HUES48 (cell line): Measurements from ENCODE around the gene ATF6.

Source experiments
- H3K27ac ChIP-seq: one replicate; pipeline ENCODE4 v1.7.0; 2013; ENCODE audit warnings: low read depth, low read length, inconsistent platforms
- H3K27me3 ChIP-seq: 2 replicates; pipeline ENCODE4 v1.6.1; 2013; ENCODE audit warnings: mild to moderate bottlenecking, low read length; ENCODE audit not compliant: control insufficient read depth, insufficient read depth
- H3K36me3 ChIP-seq: 2 replicates; pipeline ENCODE4 v1.6.1; 2013; ENCODE audit warnings: low read length; ENCODE audit not compliant: control insufficient read depth, insufficient read depth
- H3K4me1 ChIP-seq: 2 replicates; pipeline ENCODE4 v1.6.1; 2013; ENCODE audit warnings: mild to moderate bottlenecking, low read length; ENCODE audit not compliant: control insufficient read depth, insufficient read depth
- H3K4me3 ChIP-seq: 2 replicates; pipeline ENCODE4 v1.5.1; 2013; ENCODE audit warnings: mild to moderate bottlenecking, low read depth, low read length
- H3K9ac ChIP-seq: 2 replicates; pipeline ENCODE4 v1.6.1; 2013; ENCODE audit warnings: mild to moderate bottlenecking, low read depth, low read length, moderate library complexity
- H3K9me3 ChIP-seq: 2 replicates; pipeline ENCODE4 v1.6.1; 2013; ENCODE audit warnings: low read length; ENCODE audit not compliant: control insufficient read depth, insufficient read depth

The ATF6 gene

DNA sequence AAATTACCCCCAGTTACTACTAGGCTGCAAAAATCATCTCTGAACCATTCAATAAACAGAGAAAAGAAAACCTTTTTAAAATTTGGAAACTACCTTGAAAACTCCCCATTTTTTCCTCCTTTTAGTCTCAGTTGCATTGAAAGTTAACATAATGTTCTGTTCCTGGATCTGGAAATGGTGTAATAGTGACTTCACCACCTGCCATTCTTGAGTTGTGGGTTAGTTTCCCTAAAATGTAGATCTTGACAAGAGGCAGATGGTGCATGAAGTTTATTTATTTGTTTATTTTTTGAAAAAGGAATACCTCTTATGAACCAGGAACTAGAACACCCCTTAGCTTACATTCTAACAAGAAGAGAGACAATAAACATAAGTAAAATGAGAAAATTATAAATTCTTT lies 72.8 kb downstream of the ATF6 start:
- no peaks in the 10 kb centered on the region; the same call in 1 of the 2 replicates for H3K36me3 ChIP-seq
- H3K27me3 ChIP-seq = no peaks in the 10 kb centered on the region

DNA sequence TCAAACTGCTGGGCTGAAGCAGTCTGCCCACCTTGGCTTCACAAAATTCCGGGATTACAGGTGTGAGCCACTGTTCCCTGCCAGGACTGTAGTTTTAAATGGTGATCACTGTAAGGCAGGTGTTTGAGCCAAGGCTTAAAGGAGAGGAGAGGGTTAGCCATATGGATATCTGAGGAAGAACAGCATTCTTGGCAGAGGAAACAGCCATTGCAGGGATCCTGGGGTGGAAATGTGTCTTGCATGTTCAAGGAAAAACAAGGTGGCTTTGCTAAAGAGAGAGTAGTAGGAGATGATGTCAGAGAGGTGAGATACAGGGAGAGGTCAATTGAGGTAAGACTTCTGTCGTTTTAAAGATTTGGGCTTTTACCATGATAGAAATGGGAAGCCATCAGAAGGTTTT lies 73.5 kb downstream of the ATF6 start:
- no peaks in the 10 kb centered on the region; the same call in 1 of the 2 replicates for H3K36me3 ChIP-seq

More for the DNA sequence above, 72.8 kb downstream of the ATF6 start:
- Histone ChIP-seq H3K27ac (no peak overlapping the region), H3K4me3 (no peak overlapping the region), H3K9me3 (no peaks in the 10 kb centered on the region), H3K9ac (no peak overlapping the region), H3K4me1 (no peaks in the 10 kb centered on the region)

DNA sequence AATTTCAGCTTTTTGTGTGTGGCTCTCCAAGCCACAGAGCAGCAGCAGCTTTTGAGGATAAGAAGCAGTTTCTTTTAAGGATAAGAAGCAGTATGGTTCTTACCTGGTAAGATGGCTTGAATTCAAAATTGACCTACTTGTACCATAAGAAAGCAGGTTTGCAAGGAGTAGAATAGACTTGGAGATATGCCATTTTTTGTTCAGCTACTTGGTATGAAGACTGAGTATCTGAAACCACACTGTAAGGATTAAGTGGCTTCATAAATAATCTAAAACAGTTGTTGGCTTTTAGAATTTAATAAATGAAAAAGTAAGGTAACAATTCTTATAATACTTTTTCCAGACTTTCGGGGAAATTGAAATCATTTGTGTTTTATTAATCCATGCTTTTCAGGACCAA lies 74.2 kb downstream of the ATF6 start:
- no peak overlapping the region for H3K9ac ChIP-seq
- H3K27me3 ChIP-seq = no peaks in the 10 kb centered on the region
- no peaks in the 10 kb centered on the region; the same call in 1 of the 2 replicates for H3K36me3 ChIP-seq
- no peak overlapping the region for H3K4me3 ChIP-seq
- no peaks in the 10 kb centered on the region for H3K4me1 ChIP-seq
- H3K27ac ChIP-seq = no peak overlapping the region
- H3K9me3 ChIP-seq = no peaks in the 10 kb centered on the region

More for the DNA sequence above, 73.5 kb downstream of the ATF6 start:
- H3K9me3 ChIP-seq = no peaks in the 10 kb centered on the region
- H3K27ac ChIP-seq = no peak overlapping the region
- H3K4me1 ChIP-seq = no peaks in the 10 kb centered on the region
- H3K4me3 ChIP-seq = no peak overlapping the region
- no peak overlapping the region for H3K9ac ChIP-seq
- H3K27me3 ChIP-seq = no peaks in the 10 kb centered on the region

DNA sequence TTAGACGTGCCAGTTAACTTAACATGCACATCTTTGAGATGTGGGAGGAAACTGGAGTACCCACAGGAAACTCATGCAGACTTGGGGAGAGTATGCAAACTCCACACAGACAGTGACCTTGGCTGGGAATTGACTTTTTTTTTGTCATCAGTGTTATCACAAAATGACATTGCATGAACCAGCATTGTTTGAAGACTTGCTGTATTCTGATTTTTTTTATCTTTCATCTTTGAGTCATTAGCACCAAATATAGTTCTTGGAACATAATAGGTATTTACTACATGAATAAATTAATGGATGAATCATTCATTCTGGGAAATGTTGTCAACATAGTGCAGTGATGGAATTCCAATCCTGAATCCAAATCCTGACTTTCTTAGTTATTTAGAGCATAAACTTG lies 77.0 kb downstream of the ATF6 start:
- H3K36me3 ChIP-seq = no peaks in the 10 kb centered on the region
- no peaks in the 10 kb centered on the region for H3K9me3 ChIP-seq
- no peak overlapping the region for H3K27ac ChIP-seq

DNA sequence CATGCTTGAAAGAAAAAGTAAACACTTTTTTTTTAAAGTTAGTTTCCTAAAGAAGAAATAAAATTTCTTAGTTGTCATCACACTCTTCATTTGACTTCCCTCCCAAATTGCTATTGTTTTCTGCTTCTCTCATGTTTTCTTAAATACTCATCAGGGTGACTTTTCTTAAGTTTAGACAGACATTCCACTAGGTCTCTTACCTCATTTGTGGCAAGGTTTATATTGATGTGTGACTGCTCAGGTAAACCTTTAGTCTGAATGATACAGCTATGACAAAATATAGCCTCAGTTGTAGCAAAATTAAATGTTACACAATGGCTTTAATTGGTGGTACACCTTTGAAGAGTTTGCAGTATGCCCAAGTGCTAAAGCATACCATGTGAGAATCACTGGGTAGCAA lies 78.6 kb downstream of the ATF6 start:
- Histone ChIP-seq H3K4me1 (no peaks in the 10 kb centered on the region), H3K4me3 (no peak overlapping the region), H3K9me3 (no peaks in the 10 kb centered on the region), H3K27ac (no peak overlapping the region), H3K9ac (no peak overlapping the region), H3K36me3 (no peaks in the 10 kb centered on the region), H3K27me3 (no peaks in the 10 kb centered on the region)

More for the DNA sequence above, 77.0 kb downstream of the ATF6 start:
- Histone ChIP-seq H3K4me1 (no peaks in the 10 kb centered on the region), H3K9ac (no peak overlapping the region), H3K27me3 (no peaks in the 10 kb centered on the region), H3K4me3 (no peak overlapping the region)

DNA sequence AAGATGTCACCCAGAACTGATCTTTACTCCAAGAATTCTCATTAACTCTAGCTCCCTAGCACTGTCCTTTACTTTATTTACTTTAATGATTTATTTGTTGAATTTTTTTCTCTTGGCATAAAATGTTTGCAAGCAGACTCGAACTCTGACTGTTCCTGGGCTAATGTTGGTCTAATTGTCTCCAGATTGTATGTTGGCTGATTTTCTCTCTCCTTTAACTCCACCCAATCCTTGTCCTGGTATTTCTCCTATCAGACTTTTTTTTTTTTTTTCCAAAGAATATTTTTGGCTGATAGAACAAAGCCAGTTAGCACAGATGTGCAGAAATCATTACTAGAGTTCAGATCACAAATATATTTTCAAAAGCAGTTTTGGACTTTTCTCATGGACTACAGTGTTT lies 82.6 kb downstream of the ATF6 start:
- Histone ChIP-seq H3K36me3 (peaks cover 6% of the 10 kb centered on the region; the same call in 1 of the 2 replicates), H3K9me3 (no peaks in the 10 kb centered on the region), H3K4me3 (no peak overlapping the region), H3K27ac (no peak overlapping the region), H3K27me3 (no peaks in the 10 kb centered on the region), H3K4me1 (no peaks in the 10 kb centered on the region), H3K9ac (no peak overlapping the region)

DNA sequence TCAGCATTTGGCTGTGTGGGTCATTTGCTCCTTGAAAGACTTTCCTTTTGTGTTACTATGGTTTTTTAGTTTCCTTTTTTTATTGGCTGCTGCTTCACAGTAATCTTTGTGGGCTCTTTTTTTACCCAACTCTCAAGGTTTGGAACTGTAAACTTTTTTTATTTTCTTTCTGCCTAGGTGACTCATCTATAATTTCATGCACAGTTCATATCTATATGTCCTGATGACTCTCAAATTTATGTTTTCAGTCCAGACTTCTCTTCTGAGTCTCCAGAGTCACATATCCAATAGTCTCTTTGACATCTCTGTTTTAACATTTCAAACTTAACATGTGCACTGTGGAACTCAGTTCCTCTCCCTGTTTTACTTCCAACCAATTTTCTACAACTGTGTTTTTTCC lies 83.4 kb downstream of the ATF6 start:
- Histone ChIP-seq H3K36me3 (peaks cover 12% of the 10 kb centered on the region; the same call in 1 of the 2 replicates), H3K4me1 (no peaks in the 10 kb centered on the region), H3K4me3 (no peak overlapping the region), H3K27me3 (no peaks in the 10 kb centered on the region), H3K9me3 (no peaks in the 10 kb centered on the region), H3K9ac (no peak overlapping the region), H3K27ac (no peak overlapping the region)

DNA sequence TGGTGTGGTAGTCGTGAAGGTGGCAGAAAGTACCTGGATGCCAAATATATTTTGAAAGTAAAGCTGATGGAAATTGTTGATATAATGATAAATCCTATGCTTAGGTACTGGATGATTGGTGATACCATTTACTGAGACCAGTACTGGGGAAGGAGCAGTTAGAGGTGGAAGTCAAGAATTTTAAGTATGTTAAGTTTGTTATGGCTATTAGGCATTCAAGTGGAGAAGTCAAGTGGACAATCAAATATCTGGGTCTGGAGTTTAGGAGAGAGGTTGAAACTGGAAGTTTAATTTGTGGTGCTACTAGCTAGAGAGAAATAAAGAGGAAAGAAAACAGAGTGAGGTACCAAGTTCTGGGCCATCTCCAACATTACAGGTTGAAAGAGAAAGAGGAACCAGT lies 89.1 kb downstream of the ATF6 start:
- Histone ChIP-seq H3K27me3 (no peaks in the 10 kb centered on the region), H3K4me3 (no peak overlapping the region), H3K9me3 (no peaks in the 10 kb centered on the region), H3K4me1 (no peaks in the 10 kb centered on the region), H3K27ac (no peak overlapping the region), H3K36me3 (peaks cover 12% of the 10 kb centered on the region; the same call in 1 of the 2 replicates), H3K9ac (no peak overlapping the region)

DNA sequence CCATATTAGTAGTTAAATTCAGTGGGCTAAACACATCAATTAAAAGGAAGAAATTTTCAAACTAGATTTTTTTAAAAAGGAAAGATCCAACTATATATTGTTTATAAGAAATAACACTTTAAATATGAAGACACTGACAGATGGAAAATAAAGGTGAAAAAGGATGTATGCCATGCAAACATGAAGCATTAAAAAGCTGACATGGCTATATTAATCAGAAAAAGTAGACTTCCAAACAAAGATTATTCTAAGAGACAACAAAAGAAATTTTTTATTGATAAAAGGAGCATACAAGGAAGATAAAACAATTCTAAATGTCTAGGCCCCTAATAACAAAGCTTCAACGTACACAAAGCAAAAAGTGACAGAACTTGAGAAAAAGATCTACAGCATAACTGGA lies 92.2 kb downstream of the ATF6 start:
- Histone ChIP-seq H3K4me3 (no peak overlapping the region), H3K27ac (no peak overlapping the region), H3K27me3 (no peaks in the 10 kb centered on the region), H3K36me3 (peaks cover 13% of the 10 kb centered on the region; the same call in 1 of the 2 replicates), H3K4me1 (no peaks in the 10 kb centered on the region), H3K9ac (no peak overlapping the region), H3K9me3 (no peaks in the 10 kb centered on the region)

DNA sequence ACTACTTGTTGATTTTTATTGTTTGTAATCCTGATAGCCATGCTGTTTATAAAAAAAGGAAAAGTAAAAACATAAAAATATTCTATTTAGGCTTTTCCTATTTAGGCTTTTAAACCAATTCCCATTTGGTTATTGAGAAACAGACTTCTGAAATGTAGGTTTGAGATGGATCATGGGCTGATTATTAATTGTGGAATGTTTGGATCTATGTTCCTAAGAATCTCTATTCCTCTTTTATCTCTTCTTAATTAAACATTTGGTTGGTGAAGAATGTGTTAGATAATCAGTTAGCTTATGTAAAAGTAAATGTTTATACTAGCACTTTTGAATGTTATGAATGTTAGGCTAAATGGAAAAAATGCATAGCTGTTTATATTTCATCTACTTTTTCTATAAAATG lies 97.4 kb downstream of the ATF6 start:
- no peak overlapping the region for H3K27ac ChIP-seq
- no peaks in the 10 kb centered on the region for H3K27me3 ChIP-seq
- no peak overlapping the region for H3K9ac ChIP-seq
- H3K36me3 ChIP-seq = 0 out of 2 replicates have a peak, but pooled peaks cover 3% of the 10 kb centered on the region
- H3K4me1 ChIP-seq = no peaks in the 10 kb centered on the region
- H3K4me3 ChIP-seq = no peak overlapping the region
- no peaks in the 10 kb centered on the region for H3K9me3 ChIP-seq

DNA sequence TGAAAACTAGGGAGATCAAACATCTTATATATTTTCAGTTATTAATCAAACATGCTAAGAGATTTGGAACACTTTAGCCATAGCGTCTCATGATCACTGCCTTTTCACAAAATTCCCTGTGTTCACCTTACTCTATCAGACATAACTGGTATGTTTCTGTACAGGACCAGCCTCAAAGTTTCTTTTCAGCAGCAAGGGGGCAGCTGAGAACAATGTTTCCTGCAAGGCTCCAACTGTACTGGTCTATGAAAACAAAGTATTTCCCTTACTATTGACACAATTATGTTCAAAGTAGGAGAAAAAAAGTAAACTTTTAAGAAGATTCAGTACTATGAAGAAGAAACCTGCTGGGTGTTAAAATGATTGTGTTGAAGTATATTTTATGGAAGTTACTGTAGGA lies 98.5 kb downstream of the ATF6 start:
- H3K9ac ChIP-seq = no peak overlapping the region
- H3K4me3 ChIP-seq = no peak overlapping the region
- no peaks in the 10 kb centered on the region for H3K27me3 ChIP-seq
- no peaks in the 10 kb centered on the region for H3K9me3 ChIP-seq
- no peaks in the 10 kb centered on the region for H3K4me1 ChIP-seq
- H3K36me3 ChIP-seq = 0 out of 2 replicates have a peak, but pooled peaks cover 3% of the 10 kb centered on the region
- H3K27ac ChIP-seq = no peak overlapping the region

DNA sequence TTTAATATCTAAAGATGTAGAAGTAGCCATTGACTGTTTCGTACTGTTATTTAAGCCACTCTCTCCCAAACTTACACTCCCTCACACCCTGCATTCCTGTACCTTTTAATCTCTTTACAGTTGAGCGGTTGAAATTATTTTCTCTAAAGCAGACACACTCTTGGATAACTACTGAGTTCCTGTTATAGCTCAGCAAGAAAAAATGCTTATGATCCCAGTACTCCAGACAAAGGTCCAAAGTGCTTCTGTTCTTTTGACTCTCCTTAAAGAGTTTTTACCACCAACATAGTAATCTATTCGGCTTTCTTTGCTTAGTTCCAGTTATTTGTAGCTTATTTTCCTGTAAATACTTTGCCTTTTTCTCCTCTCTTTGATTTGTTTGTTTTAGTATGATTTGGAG lies 100.1 kb downstream of the ATF6 start:
- Histone ChIP-seq H3K4me1 (no peaks in the 10 kb centered on the region), H3K27ac (no peak overlapping the region), H3K9ac (no peak overlapping the region), H3K36me3 (0 out of 2 replicates have a peak, but pooled peaks cover 3% of the 10 kb centered on the region), H3K9me3 (no peaks in the 10 kb centered on the region), H3K4me3 (no peak overlapping the region), H3K27me3 (no peaks in the 10 kb centered on the region)
